ENCODE data around the gene CCDC7.

GRCh38 chr10:32890444-32890843 lies 444.5 kb downstream of the CCDC7 start:
- TF ChIP-seq, protein P1, sequence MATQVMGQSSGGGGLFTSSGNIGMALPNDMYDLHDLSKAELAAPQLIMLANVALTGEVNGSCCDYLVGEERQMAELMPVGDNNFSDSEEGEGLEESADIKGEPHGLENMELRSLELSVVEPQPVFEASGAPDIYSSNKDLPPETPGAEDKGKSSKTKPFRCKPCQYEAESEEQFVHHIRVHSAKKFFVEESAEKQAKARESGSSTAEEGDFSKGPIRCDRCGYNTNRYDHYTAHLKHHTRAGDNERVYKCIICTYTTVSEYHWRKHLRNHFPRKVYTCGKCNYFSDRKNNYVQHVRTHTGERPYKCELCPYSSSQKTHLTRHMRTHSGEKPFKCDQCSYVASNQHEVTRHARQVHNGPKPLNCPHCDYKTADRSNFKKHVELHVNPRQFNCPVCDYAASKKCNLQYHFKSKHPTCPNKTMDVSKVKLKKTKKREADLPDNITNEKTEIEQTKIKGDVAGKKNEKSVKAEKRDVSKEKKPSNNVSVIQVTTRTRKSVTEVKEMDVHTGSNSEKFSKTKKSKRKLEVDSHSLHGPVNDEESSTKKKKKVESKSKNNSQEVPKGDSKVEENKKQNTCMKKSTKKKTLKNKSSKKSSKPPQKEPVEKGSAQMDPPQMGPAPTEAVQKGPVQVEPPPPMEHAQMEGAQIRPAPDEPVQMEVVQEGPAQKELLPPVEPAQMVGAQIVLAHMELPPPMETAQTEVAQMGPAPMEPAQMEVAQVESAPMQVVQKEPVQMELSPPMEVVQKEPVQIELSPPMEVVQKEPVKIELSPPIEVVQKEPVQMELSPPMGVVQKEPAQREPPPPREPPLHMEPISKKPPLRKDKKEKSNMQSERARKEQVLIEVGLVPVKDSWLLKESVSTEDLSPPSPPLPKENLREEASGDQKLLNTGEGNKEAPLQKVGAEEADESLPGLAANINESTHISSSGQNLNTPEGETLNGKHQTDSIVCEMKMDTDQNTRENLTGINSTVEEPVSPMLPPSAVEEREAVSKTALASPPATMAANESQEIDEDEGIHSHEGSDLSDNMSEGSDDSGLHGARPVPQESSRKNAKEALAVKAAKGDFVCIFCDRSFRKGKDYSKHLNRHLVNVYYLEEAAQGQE (IDR thresholded peaks at IDR 0.05; ENCODE audit: insufficient replicate concordance, low read depth): no peak
- TF ChIP-seq, protein P2, sequence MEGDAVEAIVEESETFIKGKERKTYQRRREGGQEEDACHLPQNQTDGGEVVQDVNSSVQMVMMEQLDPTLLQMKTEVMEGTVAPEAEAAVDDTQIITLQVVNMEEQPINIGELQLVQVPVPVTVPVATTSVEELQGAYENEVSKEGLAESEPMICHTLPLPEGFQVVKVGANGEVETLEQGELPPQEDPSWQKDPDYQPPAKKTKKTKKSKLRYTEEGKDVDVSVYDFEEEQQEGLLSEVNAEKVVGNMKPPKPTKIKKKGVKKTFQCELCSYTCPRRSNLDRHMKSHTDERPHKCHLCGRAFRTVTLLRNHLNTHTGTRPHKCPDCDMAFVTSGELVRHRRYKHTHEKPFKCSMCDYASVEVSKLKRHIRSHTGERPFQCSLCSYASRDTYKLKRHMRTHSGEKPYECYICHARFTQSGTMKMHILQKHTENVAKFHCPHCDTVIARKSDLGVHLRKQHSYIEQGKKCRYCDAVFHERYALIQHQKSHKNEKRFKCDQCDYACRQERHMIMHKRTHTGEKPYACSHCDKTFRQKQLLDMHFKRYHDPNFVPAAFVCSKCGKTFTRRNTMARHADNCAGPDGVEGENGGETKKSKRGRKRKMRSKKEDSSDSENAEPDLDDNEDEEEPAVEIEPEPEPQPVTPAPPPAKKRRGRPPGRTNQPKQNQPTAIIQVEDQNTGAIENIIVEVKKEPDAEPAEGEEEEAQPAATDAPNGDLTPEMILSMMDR (IDR thresholded peaks at IDR 0.05; ENCODE audit: insufficient read depth, low read length): no peak
- no peak for TF ChIP-seq GABPA (IDR thresholded peaks at IDR 0.05; ENCODE audit: low read depth)
- TF ChIP-seq POLR2AphosphoS5 (IDR thresholded peaks at IDR 0.05; ENCODE audit: low read depth): no peak
- no peak for TF ChIP-seq SPI1 (IDR thresholded peaks at IDR 0.05; ENCODE audit: borderline replicate concordance, low read depth)
